GM19452 (cell line): ENCODE results near the gene PWWP2A.
"Not testable (repeated sequence)": the region's sequence is repeated elsewhere in the genome, so short reads cannot be mapped to it uniquely, and the experiment has no call there.

Experiments used
- ATAC-seq: cut with Tn5 transposase; IDR thresholded peaks from one replicate; pipeline ENCODE4 v1.9.1; 2021; ENCODE audit not compliant: unreplicated experiment

PWWP2A gene, protein sequence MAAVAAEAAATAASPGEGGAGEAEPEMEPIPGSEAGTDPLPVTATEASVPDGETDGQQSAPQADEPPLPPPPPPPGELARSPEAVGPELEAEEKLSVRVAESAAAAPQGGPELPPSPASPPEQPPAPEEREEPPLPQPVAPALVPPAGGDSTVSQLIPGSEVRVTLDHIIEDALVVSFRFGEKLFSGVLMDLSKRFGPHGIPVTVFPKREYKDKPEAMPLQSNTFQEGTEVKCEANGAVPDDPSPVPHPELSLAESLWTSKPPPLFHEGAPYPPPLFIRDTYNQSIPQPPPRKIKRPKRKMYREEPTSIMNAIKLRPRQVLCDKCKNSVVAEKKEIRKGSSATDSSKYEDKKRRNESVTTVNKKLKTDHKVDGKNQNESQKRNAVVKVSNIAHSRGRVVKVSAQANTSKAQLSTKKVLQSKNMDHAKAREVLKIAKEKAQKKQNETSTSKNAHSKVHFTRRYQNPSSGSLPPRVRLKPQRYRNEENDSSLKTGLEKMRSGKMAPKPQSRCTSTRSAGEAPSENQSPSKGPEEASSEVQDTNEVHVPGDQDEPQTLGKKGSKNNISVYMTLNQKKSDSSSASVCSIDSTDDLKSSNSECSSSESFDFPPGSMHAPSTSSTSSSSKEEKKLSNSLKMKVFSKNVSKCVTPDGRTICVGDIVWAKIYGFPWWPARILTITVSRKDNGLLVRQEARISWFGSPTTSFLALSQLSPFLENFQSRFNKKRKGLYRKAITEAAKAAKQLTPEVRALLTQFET

DNA sequence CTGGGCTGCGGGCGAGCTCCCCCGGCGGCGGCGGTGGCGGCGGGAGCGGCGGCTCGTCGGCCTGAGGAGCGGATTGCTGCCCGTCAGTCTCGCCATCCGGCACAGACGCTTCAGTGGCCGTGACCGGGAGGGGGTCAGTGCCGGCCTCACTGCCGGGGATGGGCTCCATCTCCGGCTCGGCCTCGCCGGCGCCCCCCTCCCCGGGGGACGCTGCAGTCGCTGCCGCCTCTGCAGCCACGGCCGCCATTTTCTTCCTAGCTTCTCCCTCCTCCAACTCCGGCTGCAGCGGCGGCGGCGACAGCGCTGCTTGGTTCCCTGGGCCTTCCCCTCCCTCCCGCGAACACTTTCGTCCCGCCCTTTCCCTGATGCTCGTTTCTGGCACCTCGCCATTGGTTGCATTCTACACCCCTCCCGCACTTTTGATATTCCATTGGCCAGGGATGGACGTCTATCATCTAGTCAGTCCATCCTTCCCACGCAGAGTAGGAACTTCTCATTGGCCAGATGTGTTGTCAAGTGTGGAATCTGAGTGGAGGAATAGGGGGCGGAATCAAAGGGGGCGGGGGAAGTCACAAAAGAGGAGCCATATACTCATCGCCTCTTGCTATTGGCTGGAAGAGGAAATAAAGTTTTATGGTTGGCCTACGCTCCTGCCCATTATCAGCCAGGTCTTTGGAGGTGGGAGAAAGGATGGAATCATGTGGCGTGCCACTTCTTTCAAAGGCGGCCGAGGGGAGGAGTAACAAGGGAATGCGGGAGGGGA, at the start of gene PWWP2A:
Gene PWWP2A, minus strand, starts transcription at position 309 of the 763 bp plus-strand sequence. Its CDS starts 62 bp downstream, at position 247.
- peak; percentile 87 for ATAC-seq

DNA sequence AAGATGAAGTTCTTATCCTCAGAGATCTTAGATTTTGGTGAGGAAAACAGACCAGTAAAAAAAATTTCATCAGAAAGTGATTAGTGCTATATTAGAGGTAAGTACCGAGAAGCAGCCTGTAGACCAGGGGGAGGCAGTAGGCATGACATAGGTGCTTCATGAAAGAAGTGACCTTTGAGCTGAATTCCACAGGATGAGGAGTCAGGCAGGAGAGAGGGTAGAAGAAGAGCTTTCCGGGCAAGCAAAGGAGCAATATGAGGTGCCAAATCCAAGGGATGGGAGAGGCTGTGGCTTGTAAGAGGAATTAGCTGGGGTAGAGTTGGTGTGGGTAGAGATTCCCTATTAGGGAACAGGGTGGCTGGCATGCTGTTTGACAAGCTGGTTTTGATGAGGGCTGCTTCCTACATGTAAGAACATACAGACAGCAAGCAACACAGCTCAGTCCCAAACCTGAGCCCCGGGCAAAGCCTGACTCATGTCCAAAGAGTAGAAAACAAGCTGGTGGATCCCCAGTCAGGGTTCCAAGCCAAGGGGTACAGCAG, 48.4 kb upstream of the PWWP2A start:
- no peak for ATAC-seq

DNA sequence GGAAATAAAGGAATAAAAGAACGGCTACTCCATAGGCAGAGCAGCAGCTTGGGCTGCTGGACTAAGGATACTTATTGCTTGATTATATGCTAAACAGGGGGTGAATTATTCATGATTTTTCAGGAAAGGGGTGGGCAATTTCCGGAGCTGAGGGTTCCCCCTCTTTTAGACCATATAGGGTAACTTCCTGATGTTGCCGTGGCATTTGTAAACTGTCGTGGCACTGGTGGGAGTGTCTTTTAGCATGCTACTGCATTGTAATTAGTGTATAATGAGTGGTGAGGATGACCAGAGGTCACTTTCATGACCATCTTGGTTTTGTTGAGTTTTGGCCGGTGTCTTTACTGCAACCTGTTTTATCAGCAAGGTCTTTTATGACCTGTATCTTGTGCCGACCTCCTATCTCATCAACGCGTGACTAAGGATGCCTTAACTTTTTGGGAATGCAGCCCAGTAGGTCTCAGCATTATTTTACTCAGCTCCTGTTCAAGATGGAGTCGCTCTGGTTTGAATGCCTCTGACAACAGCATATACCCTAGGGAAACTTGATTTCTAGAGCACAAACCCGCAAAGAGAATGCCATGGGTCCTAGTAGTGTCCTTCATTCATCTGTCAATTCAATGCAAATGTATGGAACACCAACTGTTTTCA, 47.8 kb upstream of the PWWP2A start:
- no peak for ATAC-seq

DNA sequence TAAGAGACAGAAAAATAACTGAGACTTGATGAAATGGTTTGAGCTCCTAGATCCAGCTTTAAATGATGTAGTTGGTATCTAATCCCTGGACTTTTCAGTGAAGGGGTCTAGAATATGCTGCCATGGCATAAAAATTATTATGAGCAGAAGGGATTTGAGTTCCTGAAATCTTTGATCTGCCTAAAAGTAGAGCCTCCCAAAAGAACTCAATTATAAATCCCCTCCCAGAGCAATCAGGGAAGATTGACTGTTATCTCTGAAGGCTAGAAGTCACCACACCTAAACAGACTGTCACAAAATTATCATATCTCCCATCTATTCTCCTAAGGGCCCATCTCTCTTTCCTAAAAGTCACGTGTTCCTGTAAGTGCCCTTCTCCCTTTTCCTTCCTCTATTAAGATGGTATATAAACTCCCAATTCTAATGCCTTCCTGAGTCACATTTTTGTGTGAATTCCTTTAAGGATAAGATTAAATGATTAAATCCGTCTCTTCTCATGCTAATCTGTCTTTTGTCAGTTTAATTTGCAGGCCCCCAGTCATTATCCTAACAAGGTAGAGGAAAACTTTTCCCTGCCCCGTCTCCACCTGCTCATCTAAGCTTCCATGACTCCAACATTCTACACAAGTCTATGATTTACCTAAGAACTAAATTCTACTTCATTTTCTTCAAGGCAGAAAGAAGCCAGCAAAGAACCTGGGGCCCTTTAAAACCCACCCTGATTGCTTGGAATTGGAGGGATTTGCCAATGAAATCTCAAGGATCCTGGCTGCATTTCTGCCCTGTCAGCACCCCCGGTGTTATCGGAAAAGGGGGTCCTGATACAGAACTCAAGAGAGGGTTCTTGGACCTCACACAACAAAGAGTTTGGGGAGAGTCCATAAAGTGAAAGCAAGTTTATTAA, 47.1 kb upstream of the PWWP2A start:
- ATAC-seq: no peak

DNA sequence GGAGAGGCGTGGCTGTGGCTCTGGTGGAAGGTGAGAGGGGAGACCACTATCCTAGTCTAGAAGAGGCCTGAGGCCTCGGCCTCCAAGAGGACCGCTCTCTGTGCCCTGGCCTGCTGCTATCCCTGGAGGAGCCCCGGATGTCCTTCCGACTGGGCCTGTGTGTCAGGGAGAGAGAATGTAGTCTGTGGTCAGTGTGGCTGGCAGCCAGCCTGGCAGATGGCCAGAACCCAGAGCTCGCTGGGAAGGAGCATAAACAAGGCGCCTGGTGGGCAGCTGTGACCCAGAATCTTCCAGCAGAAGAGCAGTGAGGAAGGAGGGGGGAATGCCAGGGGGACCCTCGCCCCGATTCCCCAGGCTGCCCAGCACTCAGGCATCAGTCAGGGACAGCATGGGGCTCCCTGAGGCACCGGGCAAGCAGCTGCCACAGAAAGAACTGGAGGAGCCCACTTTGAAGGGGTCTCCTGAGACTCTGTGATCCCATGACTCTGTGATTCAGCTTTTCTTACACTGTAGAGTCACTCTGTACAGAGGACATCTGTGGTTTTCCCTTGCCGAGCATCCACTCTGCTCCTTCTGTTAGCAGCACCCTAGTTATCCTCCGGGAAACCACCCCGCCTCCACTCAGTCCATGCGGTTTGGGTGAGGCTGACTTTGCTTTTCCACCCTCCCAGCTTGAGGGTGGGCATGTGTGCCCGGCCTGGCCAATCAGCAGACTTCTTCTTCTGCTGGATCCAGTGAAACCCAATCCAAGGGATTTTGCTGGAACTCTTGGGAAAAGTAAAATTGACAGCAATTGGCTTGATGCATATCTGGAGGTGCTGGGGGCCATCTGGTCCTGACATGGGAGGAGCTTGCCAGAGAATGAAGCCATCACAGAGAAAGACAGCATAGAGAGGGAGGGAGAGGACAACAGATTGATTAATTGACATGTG, 46.2 kb upstream of the PWWP2A start:
- no peak for ATAC-seq

DNA sequence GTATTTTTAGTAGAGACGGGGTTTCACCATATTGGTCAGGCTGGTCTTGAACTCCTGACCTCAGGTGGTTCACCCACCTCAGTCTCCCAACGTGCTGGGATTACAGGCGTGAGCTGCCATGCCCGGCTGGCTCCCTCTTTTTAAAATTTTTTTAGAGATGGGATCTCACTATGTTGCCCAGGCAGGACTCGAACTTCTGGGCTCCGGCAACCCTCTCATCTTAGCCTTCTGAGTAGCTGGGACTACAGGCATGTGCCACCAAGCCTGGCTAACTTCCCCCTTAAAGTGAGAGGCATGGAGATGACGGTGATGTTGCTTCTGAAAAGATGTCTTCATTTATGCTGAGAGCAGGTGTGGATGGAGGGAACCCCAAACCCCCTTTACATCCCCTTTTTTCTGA, 43.7 kb upstream of the PWWP2A start:
- ATAC-seq: no peak

DNA sequence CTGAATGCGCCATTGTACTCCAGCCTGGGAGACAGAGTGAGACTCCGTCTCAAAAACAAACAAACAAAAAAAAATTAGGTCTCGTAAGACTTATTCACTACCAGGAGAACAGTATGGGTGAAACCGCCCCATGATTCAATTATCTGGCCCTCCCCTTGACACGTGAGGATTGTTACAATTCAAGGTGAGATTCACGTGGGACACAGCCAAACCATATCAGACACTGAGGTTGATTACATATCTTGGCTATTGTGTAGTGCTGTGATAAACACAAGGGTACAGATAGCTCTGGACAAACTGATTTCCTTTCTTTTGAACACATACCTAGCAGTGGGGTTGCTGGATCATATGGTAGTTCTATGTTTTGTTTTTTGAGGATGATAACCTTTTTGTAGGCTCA, 42.4 kb upstream of the PWWP2A start:
- no peak for ATAC-seq

DNA sequence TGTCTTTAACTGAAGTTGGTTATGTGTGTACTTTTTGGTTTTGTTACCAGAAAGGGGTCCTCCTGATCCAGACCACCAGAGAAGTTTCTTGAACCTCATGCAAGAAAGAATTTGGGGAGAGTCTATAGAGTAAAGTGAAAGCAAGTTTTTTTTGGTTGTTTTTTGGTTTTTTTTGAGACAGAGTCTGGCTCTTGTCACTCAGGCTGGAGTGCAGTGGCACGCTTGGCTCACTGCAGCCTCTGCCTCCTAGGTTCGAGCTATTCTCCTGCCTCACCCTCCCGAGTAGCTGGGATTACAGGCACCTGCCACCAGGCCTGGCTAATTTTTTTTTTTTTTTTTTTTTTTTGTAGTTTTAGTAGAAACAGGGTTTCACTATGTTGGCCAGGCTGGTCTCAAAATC, 41.6 kb upstream of the PWWP2A start:
- ATAC-seq: not testable (repeated sequence)

DNA sequence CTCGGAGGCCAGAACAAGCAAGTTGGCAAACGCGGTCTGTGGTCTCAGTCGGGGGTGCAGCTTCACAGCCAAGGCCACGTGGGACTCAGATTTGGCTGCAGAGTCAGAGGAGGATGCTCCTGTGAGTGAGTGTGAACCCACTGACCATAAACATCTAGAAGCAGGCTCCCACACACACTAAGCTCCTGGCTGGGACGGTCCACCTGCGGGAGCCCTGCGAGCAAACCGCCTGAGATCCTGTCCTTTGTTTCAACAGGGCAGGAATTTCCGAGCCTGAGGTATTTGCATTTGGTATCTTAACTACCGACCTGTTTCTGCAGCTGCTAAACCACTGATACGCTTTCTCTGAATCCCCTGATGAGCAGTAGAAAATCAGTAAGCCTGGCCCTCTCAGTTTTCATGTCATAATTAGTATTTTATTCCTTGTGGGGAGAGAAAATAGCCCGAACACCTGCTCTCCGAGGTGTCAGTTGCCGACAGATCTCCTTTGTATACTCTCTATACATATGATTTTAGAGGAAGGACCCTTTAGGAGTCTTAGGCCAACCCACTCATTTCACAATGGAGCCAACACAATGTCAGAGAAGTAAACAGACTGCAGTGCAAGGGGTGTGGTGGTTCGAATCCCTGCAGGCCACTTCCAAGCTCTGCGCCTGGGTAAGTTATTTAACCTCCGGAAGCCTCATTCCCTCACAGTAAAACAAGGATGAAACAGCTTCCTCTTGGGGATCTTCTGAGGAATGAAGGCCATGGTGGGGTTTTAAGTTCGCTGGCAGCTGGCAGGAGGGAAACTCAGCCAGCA, 40.9 kb upstream of the PWWP2A start:
- ATAC-seq: no peak

DNA sequence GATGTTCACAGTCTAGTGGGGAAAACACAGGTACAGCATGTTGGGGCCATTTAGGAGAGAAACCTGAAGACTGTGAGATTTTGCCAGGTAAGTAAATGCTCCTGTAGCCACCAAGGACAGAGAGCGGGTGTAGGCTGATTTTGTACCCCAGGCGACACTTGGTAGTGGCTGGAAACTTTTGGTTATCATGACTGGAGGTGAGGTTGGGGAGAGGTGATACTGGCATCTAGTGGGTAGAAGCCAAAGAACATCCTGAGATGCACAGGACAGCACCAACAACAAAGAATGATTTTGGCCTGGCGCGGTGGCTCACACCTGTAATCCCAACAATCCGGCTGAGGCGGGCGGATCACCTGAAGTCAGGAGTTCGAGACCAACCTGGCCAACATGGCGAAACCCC, 38.8 kb upstream of the PWWP2A start:
- no peak for ATAC-seq

DNA sequence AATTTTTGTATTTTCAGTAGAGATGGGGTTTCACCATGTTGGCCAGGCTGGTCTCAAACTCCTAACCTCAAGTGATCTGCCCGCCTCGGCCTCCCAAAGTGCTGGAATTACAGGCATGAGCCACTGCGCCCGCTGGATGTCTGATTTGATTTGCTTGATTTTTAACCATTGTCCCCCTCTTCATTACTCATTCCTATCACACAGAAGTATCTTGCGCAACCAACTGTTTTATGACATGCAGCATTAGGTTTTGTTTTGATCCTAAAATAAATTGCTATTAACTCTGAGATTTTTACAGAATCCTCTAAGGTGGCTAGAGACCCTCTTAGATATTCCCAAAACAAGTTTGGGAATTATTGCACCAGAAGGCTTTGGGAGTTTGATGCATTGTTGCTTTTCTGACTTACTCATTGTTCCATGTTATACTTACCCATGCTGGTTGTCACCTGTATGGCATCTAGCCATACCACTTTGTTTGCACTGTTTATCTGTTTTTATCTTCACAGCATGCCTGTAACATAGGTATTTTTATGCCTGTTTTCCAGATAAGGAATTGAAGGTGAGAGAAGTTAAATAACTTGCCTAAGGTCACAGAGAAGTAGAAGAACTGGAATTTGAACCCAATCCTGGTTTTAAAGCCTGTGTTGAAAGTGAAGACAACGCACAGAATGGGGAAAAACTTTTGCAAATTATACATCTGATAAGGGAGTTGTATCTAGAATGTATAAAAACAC, 35.9 kb upstream of the PWWP2A start:
- no peak for ATAC-seq

DNA sequence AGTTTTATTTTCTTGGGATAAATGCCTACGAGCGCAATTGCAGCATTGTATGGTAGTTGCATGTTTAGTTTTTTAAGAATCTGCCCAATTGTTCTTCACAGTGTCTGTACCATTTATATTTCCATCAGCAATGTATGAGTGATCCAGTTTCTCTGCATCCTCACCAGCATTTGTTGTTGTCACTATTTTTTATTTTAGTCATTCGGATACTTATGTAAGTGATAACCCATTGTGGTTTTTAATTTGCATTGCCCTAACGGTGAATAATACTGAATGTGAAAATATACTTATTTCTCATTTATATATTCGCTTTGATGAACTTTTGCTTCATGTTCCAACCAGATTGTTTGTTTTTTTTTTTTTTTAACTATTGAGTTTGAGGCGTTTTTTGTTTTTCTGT, 33.7 kb upstream of the PWWP2A start:
- ATAC-seq: no peak

DNA sequence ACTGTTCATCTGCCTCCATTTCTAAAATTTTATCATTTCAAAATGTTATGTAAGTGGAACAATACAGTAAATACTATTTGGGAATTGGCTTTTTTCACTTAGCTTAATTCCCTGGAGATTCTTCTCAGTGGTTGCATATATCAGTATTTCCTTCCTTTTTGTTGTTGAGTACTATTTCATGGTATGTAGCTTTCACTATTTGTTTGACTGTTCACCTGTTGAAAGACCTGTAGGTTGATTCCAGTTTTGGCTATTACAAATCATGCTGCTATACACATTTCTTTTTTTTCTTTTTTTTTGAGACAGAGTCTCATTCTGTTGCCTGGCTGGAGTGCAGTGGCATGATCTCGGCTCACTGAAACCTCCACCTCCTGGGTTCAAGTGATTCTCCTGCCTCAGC, 33.0 kb upstream of the PWWP2A start:
- ATAC-seq: no peak

DNA sequence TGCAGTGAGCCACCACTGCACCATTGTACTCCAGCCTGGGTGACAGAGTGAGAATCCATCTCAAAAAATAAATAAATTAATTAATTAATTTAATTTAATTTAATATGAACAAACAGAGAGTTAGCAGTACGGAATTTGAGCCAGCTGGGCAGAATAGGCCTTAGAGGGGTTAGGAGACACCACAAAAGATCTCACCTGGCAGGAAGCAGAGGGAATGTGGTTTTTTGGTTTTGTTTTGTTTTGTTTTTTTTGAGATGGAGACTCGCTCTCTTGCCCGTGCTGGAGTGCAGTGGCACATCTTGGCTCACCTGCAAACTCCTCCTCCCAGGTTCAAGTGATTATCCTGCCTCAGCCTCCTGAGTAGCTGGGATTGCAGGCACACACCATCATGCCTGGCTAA, 31.8 kb upstream of the PWWP2A start:
- no peak for ATAC-seq

DNA sequence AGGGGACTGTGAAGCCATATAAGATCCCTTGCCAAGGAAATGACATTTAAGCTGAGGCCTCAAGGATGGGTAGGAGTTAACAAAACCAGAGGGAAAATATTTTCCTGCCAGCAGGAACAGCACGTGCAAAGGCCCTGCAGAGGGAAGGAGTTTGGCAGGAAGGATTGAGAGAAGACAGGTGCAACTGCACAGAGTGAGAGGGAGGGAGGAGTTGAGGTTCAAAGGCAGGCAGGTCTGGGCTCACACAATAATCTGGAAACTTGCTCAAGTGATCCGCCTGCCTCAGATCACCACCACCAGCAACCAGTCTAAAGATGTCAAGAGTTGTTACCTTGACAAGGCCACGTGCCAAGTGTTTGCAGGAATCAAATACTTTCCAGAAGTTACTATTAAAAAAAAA, 31.1 kb upstream of the PWWP2A start:
- ATAC-seq: no peak

DNA sequence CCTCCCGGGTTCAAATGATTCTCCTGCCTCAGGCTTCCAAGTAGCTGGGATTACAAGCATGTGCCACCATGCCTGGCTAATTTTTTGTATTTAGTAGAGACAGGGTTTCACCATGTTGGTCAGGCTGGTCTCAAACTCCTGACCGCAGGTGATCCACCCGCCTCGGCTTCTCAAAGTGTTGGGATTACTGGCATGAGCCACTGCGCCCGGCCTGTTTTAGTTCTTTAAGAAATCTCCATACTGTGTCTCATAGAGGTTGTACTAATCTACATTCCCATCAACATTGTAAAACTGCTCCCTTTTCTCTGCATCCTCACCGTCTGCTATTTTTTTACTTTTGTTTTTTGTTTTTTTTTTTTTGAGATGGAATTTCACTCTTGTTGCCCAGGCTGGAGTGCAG, 25.2 kb upstream of the PWWP2A start:
- not testable (repeated sequence) for ATAC-seq

DNA sequence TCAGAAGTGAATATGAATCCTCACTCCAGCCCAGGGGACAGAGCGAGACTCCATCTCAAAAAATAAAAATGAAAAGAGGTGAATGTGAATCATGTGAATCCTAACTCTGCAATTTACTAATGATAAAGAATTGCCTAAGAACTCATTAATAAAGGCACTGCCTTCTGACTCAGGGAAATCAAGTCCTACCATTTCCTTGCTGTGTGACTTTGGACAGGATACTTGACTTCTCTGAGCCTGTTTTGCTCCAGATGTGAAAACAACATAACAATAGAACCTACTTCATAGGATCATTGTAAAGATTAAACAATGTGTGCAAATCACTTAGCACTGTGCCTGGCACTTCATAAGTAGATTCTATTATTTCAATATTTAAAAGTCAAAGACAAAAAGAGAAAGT, 15.1 kb upstream of the PWWP2A start:
- ATAC-seq: no peak
